Glomerular visceral epithelial cell (primary cell): ENCODE results near the gene TCEA3.

Experiments used
- DNase-seq: peaks from one replicate; pipeline ENCODE4 v3.0.0-alpha.2; 2016; ENCODE audit errors: extremely low spot score

Gene TCEA3

DNA sequence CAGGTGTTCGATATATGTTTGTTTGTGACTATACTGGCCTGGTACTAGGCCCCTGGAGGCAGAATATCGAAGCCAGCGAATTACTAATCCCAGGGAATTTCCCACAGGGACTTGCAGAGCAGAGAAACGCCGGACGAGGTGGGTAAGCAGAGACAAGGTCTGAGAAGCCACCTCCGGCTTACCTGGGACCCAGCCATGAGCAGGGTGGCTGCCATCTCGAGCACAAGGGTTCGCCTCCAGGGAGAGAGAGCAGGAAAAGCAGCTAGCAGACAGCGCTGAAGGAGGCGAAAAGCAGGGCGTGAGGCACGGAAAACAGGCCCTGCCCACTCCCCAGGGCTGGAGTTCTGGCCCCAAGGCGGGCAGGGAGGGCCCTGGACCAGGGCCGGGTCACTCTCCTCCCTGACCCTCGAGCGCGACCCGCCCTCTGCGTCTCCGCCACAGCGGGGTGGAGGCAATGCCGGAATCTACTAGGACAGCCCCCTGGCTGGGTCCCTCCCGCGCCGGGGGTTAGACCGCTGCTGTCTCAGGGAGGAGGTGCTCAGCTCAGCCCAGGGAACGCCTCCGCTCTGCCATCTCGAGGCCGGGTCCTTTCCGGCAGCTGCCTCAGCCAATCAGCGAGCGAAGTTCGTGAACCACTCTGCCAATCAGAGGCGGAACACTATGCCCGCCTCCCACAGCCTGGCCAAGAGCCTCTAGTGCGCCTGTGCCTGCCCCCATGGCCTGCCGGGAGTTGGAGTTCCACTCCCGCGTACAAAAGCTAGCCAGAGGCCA lies 56.6 kb downstream of the TCEA3 start:
- peak; percentile 99 for DNase-seq

DNA sequence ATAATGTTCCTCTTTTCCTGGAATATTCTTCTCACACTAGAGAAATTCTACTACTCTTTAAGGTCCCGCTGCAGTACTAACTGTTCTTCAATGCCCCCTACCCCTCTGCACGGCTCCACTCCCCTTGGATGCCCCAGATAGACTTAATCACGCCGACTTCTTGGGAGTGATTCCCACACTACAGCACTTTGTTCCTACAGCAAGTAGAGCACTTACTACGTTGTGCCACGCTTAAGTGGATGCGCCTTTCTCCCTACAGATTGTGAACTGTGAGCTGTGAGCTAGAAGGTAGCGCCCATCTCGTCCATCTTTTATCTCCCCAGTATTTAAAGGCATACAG lies 57.1 kb downstream of the TCEA3 start:
- no peak for DNase-seq

DNA sequence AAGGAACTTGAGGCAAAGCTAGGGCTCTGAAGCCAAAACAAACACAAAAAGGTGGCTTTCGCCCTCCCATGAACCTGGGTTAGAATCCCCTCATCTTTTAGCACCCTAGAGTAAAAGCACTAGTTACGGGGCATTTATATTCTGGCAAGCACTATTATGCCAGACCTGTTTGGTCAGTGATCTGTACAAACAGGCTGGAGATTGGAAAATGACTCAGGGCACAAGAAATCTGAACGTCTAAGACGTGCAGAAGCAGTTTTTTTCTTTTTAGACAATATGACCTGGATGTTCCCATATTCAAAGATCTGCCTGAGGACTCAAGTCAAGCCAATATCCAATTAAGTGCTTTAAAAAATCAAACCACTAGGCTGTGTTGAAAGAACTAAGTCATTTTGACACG lies 58.0 kb downstream of the TCEA3 start:
- DNase-seq: no peak

DNA sequence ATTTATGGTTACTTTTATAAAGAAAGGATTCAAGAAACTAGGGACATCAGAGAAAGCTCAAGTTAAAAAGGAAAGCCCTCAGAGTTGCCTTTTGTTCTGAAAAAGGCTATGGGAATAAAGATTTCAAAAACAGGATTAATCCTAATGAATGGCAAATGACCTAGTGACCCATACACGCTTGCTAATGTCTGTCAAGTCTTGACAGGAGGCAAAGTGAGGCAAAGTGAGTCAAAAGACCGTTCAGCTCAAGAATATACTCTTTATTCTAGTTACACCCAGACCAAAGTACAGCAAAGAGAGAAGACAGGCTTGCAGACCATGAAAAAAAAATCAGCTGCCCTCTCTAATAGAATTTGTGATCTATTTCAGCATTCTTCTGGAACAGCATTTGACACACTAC lies 58.4 kb downstream of the TCEA3 start:
- no peak for DNase-seq

DNA sequence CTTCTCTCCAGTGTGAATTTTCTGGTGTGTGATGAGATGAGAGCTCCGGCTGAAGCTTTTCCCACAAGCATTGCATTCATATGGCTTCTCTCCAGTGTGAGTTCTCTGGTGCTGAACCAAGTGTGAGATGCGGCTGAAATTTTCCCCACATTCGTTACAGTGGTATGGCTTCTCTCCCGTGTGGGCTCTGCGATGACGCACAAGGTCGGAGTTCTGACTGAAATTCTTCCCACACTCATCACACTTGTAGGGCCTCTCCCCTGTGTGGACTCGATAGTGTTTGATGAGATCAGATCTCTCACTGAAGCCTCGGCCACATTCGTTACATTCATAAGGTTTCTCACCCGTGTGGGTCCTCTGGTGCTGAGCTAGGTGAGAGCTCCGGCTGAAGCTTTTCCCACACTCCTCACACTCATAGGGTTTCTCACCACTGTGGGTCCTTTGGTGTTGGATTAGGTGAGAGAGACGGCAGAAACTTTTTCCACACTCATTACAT lies 62.3 kb downstream of the TCEA3 start:
- DNase-seq: no peak

DNA sequence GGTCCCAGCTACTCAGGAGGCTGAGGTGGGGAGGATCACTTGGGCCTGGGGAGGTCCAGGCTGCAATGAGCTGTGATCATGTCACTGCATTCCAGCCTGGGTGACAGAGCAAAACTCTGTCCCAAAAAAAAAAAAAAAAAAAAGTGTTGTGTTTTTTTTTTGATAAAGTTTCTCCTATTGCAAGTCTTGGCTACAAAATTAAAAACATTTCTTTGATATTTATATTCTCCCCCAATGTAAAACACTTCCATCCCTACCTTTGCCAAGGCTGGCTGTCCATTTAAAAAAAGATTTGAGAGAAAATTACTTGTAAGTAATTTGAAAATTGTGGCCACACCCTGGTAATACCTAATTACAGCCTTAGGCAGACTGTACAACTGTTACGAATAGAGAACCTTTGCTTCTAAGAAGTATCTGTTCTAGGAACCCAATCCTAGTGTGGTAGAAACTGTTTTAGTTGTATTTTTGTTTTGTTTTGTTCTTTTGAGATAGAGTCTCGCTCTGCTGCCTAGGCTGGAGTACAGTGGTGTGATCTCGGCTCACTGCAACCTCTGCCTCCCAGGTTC lies 66.2 kb downstream of the TCEA3 start:
- DNase-seq: no peak

DNA sequence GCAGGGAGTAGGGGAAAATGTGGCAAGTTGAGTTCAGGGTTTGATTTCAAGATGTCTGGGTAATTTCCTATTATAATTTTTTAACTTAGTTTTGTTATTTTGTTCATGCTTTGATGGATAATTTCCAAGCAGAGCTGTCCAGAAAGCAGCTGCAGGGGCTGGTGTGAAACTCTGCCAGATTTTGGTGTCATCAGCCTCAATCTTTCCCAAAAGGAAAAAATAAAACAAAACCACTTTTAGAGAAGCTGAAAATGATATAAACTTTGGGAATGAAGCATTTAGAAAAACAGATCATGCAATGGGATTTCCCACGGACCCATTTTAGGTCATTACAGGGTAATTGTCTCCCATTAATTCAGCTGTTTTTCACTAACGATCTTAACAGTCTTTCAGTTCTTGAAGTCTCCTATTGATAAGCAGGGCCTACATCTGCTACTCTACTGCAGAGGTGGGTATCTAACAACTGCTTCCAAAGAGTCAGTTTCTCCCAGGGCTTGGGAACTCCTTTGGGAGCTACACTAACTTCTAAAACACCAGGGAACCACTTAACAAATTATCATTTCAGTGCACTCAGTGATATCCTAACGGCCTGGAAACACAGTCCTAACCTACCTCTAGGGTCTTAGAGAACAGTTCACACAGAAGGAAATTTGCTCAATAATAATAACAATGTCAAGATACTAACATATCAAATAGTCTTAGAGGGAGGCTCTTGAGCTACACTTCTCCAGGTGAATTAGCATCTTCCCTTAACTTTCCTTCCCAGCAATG lies 67.2 kb downstream of the TCEA3 start:
- no peak for DNase-seq

DNA sequence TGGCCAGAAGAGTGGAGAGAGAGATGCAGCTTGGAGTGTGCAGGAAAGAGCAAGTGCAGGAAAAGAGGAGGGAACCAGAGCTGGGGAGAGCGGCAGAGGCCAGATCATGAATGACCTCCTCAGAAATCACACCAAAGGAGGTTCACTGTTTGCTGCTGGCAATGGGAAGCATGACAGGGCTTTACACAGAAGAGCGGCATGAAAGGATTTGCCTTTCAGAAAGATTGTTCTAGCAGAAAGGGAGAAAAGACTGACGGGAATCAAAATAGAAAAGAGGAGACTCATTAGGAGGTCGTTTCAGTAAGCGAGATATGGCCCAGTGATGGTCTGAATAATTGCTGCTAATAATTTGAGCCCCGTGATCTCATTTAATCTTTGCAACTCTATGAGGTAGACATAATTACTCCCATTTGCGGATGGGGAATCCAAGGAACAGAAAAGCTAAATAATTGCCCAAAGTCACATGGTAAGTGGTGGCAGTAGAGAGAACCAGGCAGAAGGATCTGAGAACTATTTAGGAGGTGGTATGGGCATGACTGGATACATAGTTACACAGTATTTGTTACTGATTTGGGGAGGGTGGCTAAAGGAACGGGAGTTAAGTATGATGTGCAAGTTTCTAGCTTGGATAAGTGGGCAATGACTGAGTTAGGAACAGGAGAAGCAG lies 67.9 kb downstream of the TCEA3 start:
- no peak for DNase-seq

DNA sequence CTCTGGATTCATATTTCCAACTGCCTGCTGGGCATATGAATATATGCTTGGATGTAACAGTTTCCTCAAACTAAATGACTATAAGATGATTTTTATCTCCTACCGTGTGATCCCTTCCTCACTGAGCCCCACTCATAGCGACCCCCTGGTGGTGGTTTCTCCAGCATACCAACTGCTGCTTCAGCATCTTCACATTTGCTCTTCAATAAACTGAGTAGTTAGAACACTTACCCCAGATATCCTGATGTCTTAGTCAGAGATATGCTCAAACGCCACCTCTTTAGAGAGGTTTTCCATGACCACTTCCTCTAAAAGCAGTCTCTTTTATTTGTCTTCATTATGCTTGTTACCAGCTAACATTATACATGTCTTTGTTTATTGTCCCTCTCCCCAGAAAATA lies 70.3 kb downstream of the TCEA3 start:
- no peak for DNase-seq

DNA sequence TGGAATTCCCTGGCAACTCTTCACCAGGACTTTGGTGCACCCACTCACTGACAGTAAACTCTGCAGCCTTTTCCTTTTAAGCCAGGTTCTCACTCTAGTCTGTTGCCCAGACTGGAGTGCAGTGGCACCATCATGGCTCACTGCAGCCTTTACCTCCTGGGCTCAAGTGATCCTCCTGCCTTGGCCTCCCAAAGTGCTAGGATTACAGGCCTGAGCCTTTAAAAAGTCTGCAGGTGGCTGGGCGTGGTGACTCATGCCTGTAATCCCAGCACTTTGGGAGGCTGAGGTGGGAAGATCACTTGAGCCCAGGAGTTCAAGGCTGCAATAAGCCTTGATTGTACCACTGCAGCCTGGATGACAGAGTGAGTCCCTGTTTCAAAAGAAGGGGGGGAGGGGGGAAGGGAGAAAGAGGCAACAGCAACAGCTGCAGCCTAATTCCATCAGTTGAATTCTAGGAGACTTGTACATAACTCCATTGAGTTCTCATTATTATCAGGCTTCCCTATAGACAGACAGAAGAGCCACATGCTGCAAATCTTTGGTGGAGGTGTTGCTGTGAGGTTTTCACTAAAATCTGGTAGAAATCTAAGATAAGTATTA lies 72.4 kb downstream of the TCEA3 start:
- DNase-seq: no peak

DNA sequence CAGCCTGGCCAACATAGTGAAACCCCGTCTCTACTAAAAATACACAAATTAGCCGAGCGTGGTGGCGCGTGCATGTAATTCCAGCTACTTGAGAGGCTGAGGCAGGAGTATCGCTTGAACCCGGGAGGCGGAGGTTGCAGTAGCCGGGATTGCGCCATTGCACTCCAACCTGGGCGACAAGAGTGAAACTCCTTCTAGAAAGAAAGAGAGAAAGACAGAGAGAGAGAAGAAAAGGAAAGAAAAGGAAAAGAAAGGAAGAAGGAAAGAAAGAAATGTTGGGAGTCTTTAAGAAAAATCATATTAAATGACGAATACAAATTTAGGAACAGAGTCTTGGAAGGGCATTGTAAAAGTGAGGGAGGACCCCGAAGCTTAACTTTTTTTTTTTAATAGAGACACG lies 78.6 kb downstream of the TCEA3 start:
- no peak for DNase-seq

DNA sequence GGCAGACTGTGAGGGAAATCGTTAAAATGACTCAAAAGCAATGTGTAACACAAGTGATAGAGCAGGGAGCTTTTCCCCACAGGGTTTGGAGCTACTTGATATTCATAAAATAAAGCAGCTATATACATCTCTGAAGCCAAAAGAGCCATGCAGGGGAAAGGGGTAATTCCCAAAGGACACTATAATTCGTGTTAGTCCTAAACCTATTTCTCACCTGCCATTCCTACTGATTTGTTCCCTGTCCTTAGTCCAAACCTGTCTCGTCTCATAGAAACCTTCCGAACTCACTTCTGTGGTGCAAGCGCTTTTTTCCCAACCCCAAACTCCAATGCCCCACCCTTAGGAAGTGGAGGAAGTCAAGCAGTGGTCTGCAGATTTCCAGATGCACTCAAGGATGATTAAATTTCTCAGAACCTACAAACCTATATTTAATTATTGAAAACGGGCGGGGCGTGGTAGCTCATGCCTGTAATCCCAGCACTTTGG lies 79.5 kb downstream of the TCEA3 start:
- peak; percentile 36 for DNase-seq

DNA sequence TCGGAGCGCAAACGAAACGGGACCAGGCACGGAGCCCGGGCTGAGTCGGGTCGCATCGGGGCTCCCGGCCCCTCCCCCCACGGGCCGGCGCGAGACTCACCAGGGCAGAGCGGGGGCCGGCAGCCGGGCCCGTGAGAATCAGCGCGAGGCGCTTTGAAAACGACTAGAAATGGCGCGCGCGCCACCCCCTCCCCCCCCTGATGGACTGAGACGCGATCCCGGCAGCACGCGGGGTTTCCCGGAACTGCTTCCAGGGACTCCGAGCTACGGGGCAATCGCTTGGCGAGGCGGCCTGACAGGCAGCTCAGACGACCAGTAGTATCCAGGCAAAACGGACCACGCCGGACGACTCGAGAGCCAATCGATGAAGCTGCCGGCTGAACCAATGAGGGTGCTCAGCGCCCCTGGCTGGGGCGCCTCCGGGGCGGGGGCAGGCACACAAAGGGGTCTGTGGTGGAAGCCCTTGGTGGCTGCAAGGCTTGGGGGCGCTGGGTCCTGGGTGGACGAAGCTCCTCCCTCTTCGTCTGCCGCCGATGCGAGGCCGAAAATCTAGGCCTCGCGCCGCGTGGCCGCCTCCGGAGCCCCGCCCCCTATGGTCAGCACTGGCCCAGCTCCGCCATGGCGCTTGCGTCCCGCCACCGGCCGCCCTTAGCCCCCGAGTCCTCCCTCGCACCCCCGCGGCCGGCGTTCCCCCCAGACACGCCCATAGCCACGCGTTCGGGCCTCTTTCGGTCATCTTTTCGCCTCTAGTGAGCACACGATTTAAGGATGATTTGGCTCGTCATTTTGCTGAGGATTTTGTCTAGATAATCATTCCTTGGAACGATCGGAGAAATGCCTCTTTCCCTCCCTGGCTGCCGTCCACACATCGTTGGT lies 80.2 kb downstream of the TCEA3 start, which contains the start of gene HNRNPR:
TSS of gene HNRNPR (minus strand) at position 174 of the 876 bp plus-strand sequence. CDS start 3,276 bp downstream, outside the sequence.
- DNase-seq: peak; percentile 100

DNA sequence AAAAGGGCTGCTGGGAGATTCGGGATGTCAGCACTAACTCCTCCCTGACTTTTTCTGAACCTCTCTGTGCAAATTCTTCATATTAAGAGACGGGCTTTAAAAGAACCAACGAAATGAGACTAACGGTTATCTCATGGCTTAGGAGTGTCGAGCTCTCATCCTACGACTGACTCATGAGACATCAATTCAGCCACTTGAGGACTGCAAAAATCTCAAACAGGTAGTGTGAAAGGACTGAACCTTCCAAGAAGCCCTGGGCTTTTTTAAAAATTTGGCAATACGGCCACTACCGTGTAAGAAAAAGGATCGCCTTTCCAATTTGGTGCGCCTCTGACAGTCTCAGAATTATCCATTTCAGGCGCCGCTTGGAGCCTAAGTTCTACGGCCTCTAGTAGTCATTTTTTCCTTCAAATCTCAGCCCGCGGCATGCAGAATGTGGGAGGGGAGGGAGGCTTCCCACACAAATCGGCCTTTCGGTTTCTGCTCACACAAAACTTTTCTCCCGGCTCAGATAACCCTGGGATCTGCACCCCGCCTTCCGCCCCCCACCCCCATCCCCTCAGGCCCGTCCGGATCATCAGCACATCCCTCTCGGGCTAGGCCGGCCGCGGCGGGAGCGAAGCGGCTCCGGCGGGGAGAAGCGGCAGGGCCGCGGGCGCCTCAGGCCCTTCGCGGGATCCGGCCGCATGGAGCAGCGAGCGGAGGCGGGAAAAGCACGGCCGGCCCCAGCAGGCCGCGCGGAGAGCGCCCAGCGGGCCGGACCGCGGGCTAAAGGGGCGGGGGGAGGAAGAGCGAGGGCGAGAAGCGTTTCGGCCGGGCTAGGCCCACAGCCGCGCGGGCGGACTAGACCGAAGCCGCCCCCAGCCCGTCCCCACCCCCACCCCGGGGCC lies 81.1 kb downstream of the TCEA3 start:
- DNase-seq: peak; percentile 81

DNA sequence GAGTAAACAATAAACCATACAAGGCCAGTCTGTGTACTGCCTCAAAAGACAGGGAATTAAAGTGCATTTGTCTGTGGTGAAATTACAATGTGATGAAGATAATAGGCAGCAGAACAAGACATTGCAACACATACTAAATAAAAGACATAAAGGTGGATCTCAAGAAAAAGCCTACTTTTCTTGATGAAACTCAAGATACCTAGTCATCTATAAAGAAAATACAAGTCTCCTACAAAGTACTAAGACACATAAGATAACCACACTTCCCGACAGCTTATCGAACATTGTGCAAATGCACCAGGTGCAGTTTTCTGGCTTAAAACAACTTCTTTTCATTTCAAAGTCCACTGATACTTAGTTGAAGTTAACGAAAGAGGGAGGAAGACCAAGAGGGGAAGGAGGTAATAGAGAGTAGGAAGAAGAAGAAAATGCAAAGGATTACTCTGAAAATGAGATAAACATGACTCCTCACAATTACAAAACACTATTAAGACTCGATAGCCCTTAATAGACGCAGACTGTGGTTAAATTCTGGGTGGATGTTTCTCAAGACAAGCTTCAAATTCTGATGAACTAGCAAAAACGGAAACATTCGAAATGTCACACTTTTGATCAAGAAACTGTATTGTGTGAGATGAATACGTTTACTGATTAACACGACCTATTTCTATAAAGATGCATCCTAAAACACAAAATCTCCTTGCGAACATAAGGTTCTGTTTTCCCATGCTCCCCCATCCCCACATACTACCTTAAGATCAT lies 82.4 kb downstream of the TCEA3 start:
- DNase-seq: no peak

DNA sequence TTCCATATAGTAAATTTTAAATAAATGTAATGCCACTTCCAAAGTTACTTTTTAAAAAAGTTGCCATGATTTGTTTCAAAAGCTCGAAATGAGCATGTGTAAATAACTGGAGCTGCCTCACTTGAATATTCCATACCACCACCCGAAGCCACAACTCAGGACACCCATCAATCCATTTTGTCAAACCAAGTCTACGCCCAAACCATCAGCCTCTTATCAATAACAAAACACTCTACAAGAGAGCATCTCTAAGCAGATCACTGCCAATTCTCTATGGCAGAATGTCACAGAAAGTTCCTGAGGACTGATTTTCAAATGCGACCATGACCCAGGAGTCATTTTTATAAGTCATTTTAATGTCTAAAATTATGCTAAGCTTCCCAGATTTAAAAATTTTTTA lies 84.9 kb downstream of the TCEA3 start:
- no peak for DNase-seq

DNA sequence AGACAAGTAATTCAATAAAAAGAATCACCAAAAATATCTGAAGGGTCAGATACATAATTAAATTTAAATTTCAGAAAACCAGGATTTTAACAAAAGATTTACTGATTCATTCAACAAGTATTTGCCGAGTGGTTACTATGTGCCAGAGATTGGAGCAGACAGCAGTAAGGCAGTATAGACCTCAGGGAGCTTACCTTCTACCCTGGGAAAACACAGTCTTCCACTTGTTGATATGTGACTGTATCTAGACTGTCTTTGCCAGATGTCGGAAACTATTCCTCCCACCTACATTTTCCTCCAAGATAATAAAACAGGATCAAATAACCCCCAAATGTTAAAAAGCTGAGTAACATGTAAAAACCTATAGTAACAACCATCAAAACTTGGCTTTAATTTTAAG lies 86.7 kb downstream of the TCEA3 start:
- no peak for DNase-seq

DNA sequence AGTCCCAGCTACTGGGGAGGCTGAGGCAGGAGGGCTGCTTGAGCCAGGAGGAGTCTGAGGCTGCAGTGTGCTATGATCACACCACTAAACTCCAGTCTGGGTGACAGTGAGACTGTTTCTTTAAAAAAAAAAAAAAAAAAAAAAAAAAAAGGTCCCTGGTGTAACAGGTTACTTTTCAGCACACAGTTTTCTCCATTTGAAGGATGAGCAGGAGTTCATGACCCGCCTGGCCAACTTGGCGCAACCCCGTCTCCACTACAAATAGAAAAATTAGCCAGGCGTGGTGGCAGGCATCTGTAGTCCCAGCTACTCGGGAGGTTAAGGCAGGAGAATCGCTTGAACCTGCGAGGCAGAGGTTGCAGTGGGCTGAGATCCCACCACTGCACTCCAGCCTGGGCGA lies 92.8 kb downstream of the TCEA3 start:
- DNase-seq: no peak
